NCI-H1417 treated with DMSO at 0.1 percent for 48 hours (cell line): ENCODE results near the gene CDKN2A.

Experiments used
- DNase-seq: peaks from one replicate; lab custom pipeline; 2025; lab: John Stamatoyannopoulos, UW

Gene CDKN2A

GRCh38 chr9:21993893-21994555 lies at the start of gene CDKN2A:
Gene CDKN2A (minus strand): TSS chr9:21994392.
- DNase-seq: no peak

GRCh38 chr9:22043928-22044327 lies 49.7 kb upstream of the CDKN2A start:
- no peak for DNase-seq

GRCh38 chr9:22041775-22042174 lies 47.6 kb upstream of the CDKN2A start:
- DNase-seq: no peak

- no peak for DNase-seq
Measured at GRCh38 chr9:22041344-22041743, 47.2 kb upstream of the CDKN2A start.

- DNase-seq: no peak
Measured at GRCh38 chr9:22040760-22041159, 46.6 kb upstream of the CDKN2A start.

GRCh38 chr9:22039258-22039657 lies 45.1 kb upstream of the CDKN2A start:
- no peak for DNase-seq

- DNase-seq: no peak
Measured at GRCh38 chr9:22037954-22038690, 43.9 kb upstream of the CDKN2A start.

- DNase-seq: no peak
Measured at GRCh38 chr9:22036866-22037626, 42.9 kb upstream of the CDKN2A start.

- no peak for DNase-seq
Measured at GRCh38 chr9:22035591-22036011, 41.4 kb upstream of the CDKN2A start.

GRCh38 chr9:22033012-22033630 lies 38.9 kb upstream of the CDKN2A start:
- no peak for DNase-seq

GRCh38 chr9:22031655-22032411 lies 37.6 kb upstream of the CDKN2A start:
- DNase-seq: no peak

GRCh38 chr9:22030101-22030598 lies 36.0 kb upstream of the CDKN2A start:
- DNase-seq: no peak

- no peak for DNase-seq
Measured at GRCh38 chr9:22029231-22029630, 35.0 kb upstream of the CDKN2A start.

GRCh38 chr9:22028394-22028793 lies 34.2 kb upstream of the CDKN2A start:
- no peak for DNase-seq

GRCh38 chr9:22026696-22027095 lies 32.5 kb upstream of the CDKN2A start:
- DNase-seq: no peak

GRCh38 chr9:22022396-22022795 lies 28.2 kb upstream of the CDKN2A start:
- DNase-seq: no peak

GRCh38 chr9:22010866-22011625 lies 16.9 kb upstream of the CDKN2A start:
- DNase-seq: no peak

- DNase-seq: no peak
Measured at GRCh38 chr9:22009506-22009867, 15.3 kb upstream of the CDKN2A start.

- DNase-seq: no peak
Measured at GRCh38 chr9:22008717-22009505, 14.7 kb upstream of the CDKN2A start, which contains the start of gene CDKN2B. Gene CDKN2B (minus strand): TSS chr9:22009305. CDS start chr9:22008953, 352 bp downstream.

- no peak for DNase-seq
Measured at GRCh38 chr9:22008384-22008716, 14.2 kb upstream of the CDKN2A start.
